Tibial artery (tissue), 4 donors: ENCODE data around the gene MAD1L1.

Experiments
- DNase-seq, 2 donors: peaks; one replicate each; pipeline ENCODE4 v3.0.0-alpha.2; 2019
- H3K27ac ChIP-seq, 2 donors: fragments of 200-600 bp; sonication (generic) in 1 of 2; 1 replicate in 1 of 2; 2 replicates in 1 of 2; pipeline ENCODE4 v1.5.1; 2018 to 2019; ENCODE audit warnings: mild to moderate bottlenecking in 1 of 2
- H3K27me3 ChIP-seq, 2 donors: fragments of 200-600 bp; sonication (generic) in 1 of 2; one replicate each; pipeline versions ENCODE4 v1.5.1 to v1.6.0; 2016 to 2019
- H3K36me3 ChIP-seq, 3 donors: fragments of 200-600 bp; sonication (generic) in 2 of 3; one replicate each; pipeline ENCODE4 v1.5.1; 2016 to 2019; ENCODE audit warnings: mild to moderate bottlenecking in 2 of 3
- H3K4me1 ChIP-seq, 4 donors: fragments of 200-600 bp; sonication (generic) in 2 of 4; 1 replicate in 3 of 4; 2 replicates in 1 of 4; pipeline ENCODE4 v1.5.1; 2016 to 2019
- H3K4me3 ChIP-seq, 2 donors: fragments of 200-600 bp; sonication (generic) in 1 of 2; 1 replicate in 1 of 2; 2 replicates in 1 of 2; pipeline ENCODE4 v1.5.1; 2018 to 2019; ENCODE audit warnings: mild to moderate bottlenecking in 2 of 2
- H3K9me3 ChIP-seq, 3 donors: fragments of 200-600 bp; sonication (generic) in 1 of 3; one replicate each; pipeline ENCODE4 v1.5.1; 2016 to 2019
- CTCF ChIP-seq, 2 experiments: fragments of 200-600 bp in 1 of 2; fragments of 450-650 bp in 1 of 2; IDR thresholded peaks; one replicate each; pipeline ENCODE4 v1.5.1; 2017 to 2019; ENCODE audit warnings: antibody characterized with exemption in 2 of 2, mild to moderate bottlenecking in 1 of 2, moderate library complexity in 1 of 2
- intact Hi-C: fragments of 100-400 bp; cut with DNase I; formaldehyde crosslinking; loops from one replicate; pipeline ENCODE4 v1.15.0; 2023; ENCODE audit warnings: low total_unique reads

MAD1L1 gene

DNA sequence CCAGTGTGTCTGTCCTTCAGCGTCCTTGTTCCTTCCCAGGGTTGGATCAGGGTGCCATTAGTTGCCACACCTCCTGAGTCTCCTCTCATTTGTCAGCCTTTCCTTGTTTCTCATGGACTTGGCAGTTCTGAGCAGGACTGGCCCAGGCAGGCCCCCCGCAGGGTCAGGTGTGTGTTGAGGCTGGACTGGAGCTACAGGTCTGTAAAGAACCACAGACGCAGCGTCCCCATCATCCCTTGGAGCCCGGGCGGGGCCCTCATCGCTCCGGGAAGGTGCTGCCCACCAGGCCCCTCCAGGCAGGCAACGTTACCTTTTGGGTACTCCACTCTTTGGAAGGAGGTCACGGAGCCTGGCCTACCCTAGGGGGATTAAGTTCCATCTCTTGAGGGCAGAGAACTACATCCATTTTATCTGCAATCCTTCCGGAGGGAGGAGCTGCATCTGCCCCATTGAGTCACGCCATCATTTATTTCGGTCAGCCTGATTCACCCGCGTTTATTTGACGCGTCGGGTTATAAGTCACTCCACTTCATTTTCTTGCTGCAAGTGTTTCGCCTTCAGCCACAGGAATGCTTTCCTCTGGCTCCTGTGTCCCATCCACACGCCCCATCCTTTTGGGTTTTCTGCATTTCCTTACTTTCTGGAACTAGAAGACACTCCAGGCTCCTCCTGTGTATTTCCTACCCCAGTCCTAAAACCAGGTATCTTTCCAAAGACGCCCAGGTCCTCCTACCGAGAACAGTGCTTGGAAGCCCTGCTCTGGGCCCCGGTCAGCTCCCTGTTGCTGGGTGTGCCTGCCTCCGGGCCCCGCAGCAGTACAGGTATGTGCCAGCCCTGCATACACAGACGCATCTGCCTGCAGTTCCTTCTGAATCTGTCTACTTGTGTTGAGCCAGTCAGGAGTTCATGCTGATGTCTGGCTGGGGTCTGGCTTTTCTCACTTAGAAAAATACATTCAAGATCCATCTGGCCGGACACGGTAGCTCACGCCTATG lies 141.9 kb downstream of the MAD1L1 start:
- Histone ChIP-seq H3K27ac (no peak overlapping the region), H3K4me3 (no peak overlapping the region), H3K4me1 (no peaks in the 10 kb centered on the region), H3K27me3 (no peaks in the 10 kb centered on the region), H3K36me3 (peaks cover 0 to 4% (median 0%) of the 10 kb centered on the region in 3 donors), H3K9me3 (no peaks in the 10 kb centered on the region)
- DNase-seq: no peak
- intact Hi-C loops: no loop called here
- TF ChIP-seq CTCF (IDR thresholded peaks at IDR 0.05): no peak

- intact Hi-C loops: no loop called here
- H3K27me3 ChIP-seq: no peaks in the 10 kb centered on the region
- TF ChIP-seq CTCF (IDR thresholded peaks at IDR 0.05): no peak
- no peak overlapping the region for H3K4me3 ChIP-seq
- no peak overlapping the region for H3K27ac ChIP-seq
- H3K9me3 ChIP-seq: no peaks in the 10 kb centered on the region
- H3K36me3 ChIP-seq: peaks cover 0 to 11% (median 0%) of the 10 kb centered on the region in 3 donors
- H3K4me1 ChIP-seq: no peaks in the 10 kb centered on the region
- DNase-seq: no peak
These were observed 143.9 kb downstream of the MAD1L1 start for GRCh38 chr7:2088801-2089200.

- Histone ChIP-seq H3K36me3 (peaks cover 0 to 17% (median 0%) of the 10 kb centered on the region in 3 donors), H3K9me3 (no peaks in the 10 kb centered on the region), H3K4me3 (no peak overlapping the region), H3K27ac (no peak overlapping the region), H3K4me1 (no peaks in the 10 kb centered on the region), H3K27me3 (no peaks in the 10 kb centered on the region)
- DNase-seq: no peak
- no peak for TF ChIP-seq CTCF (IDR thresholded peaks at IDR 0.05)
- intact Hi-C loops: no loop called here
These were observed 145.0 kb downstream of the MAD1L1 start for GRCh38 chr7:2087744-2088143.

GRCh38 chr7:2086229-2086628 lies 146.5 kb downstream of the MAD1L1 start:
- no peaks in the 10 kb centered on the region for H3K4me1 ChIP-seq
- H3K9me3 ChIP-seq: no peaks in the 10 kb centered on the region
- peaks cover 0 to 17% (median 0%) of the 10 kb centered on the region in 3 donors for H3K36me3 ChIP-seq
- no peak overlapping the region for H3K27ac ChIP-seq
- no peak for DNase-seq
- H3K27me3 ChIP-seq: no peaks in the 10 kb centered on the region
- TF ChIP-seq CTCF (IDR thresholded peaks at IDR 0.05): no peak
- intact Hi-C loops: no loop called here
- H3K4me3 ChIP-seq: no peak overlapping the region

DNA sequence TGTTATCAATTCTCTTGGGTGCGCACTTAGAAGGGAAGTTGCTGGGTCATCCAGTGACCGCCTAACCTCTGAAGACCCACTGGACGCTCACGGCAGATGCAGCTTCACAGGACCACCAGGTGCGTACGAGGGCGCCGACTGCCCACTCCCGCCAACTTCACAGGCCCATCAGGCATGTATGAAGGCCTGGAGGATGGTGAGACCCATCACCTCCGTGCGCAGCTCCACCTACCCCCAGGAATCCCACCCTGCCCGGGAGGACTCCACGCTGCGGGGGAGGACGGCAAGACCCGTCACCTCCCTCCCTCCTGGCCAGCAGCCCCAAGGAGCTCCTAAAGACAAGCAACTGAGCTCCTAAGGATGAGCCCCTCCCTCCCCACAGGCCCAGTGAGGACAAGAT lies 146.9 kb downstream of the MAD1L1 start:
- H3K27ac ChIP-seq: no peak overlapping the region
- H3K4me1 ChIP-seq: no peaks in the 10 kb centered on the region
- no peak for DNase-seq
- H3K9me3 ChIP-seq: no peaks in the 10 kb centered on the region
- H3K27me3 ChIP-seq: no peaks in the 10 kb centered on the region
- no peak for TF ChIP-seq CTCF (IDR thresholded peaks at IDR 0.05)
- H3K36me3 ChIP-seq: peaks cover 0 to 17% (median 0%) of the 10 kb centered on the region in 3 donors
- intact Hi-C loops: no loop called here
- no peak overlapping the region for H3K4me3 ChIP-seq
